Adrenal gland (tissue), 5 donors: ENCODE results near the gene LRP1-AS.

Experiments
- POLR2A ChIP-seq, 2 donors: fragments of 450-650 bp; IDR thresholded peaks; one replicate each; pipeline ENCODE4 v1.6.1; 2017; ENCODE audit warnings: antibody characterized with exemption in 2 of 2, mild to moderate bottlenecking in 2 of 2, moderate library complexity in 1 of 2
- TF ChIP-seq, protein P1 (sequence below), 6 experiments: fragments of 450-650 bp in 4 of 6; fragments of 200-600 bp in 2 of 6; sonication (generic) in 1 of 6; IDR thresholded peaks; 1 replicate in 5 of 6; 2 replicates in 1 of 6; pipeline versions ENCODE4 v1.5.1 to v1.8.0; 2016 to 2021; ENCODE audit warnings: antibody characterized with exemption in 6 of 6, mild to moderate bottlenecking in 2 of 6, moderate library complexity in 1 of 6
- donor health status: DM: no; HTN: no; CAD: no.

DNA sequence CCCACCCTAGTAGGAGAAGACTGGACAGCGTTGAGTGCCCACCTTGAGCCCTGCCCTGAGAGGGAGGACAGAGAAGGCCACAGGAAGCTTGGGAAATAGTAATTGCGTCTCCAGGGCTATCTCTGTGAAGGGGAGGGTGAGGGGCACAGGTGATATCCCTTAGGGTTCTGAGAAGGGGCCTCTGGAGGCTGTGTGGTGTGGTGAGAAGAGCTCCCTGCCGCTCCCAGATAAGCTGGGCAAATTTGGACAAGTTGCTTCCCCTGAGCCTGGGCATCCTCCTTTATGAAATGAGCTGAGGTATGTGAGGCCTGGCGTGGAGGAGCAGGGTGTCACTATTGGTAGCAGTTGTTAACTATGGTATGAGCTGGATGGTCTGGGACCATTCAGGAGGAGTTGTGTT is 23.5 kb upstream of the LRP1-AS start:
- TF ChIP-seq POLR2A (IDR thresholded peaks at IDR 0.05), result no peak
- TF ChIP-seq, protein P1, sequence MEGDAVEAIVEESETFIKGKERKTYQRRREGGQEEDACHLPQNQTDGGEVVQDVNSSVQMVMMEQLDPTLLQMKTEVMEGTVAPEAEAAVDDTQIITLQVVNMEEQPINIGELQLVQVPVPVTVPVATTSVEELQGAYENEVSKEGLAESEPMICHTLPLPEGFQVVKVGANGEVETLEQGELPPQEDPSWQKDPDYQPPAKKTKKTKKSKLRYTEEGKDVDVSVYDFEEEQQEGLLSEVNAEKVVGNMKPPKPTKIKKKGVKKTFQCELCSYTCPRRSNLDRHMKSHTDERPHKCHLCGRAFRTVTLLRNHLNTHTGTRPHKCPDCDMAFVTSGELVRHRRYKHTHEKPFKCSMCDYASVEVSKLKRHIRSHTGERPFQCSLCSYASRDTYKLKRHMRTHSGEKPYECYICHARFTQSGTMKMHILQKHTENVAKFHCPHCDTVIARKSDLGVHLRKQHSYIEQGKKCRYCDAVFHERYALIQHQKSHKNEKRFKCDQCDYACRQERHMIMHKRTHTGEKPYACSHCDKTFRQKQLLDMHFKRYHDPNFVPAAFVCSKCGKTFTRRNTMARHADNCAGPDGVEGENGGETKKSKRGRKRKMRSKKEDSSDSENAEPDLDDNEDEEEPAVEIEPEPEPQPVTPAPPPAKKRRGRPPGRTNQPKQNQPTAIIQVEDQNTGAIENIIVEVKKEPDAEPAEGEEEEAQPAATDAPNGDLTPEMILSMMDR (IDR thresholded peaks at IDR 0.05), result no peak
